Neutrophil (primary cell): ENCODE measurements around the gene PRKCE.

ENCODE experiments used
- H3K27ac ChIP-seq: fragments of 200-600 bp; sonication (generic); 2 replicates; pipeline ENCODE4 v1.5.1; 2016; ENCODE audit warnings: mild to moderate bottlenecking, moderate library complexity
- H3K27me3 ChIP-seq: fragments of 200-600 bp; sonication (generic); 2 replicates; pipeline ENCODE4 v1.6.0; 2016; ENCODE audit warnings: mild to moderate bottlenecking
- H3K36me3 ChIP-seq: fragments of 200-600 bp; sonication (generic); 2 replicates; pipeline ENCODE4 v1.5.1; 2017
- H3K4me1 ChIP-seq, 2 experiments: fragments of 200-600 bp in 1 of 2; sonication (generic) in 1 of 2; 1 replicate in 1 of 2; 2 replicates in 1 of 2; pipeline versions ENCODE4 v1.5.1 to v1.6.1; 2013 to 2016; ENCODE audit warnings: low read depth in 1 of 2, low read length in 1 of 2, mild to moderate bottlenecking in 1 of 2, moderate library complexity in 1 of 2; ENCODE audit not compliant: control insufficient read depth in 1 of 2, insufficient read depth in 1 of 2
- H3K4me3 ChIP-seq, 2 experiments: fragments of 200-600 bp in 1 of 2; sonication (generic) in 1 of 2; 1 replicate in 1 of 2; 2 replicates in 1 of 2; pipeline ENCODE4 v1.5.1; 2013 to 2016; ENCODE audit warnings: low read depth in 1 of 2, low read length in 1 of 2, mild to moderate bottlenecking in 1 of 2, moderate library complexity in 1 of 2
- H3K9me3 ChIP-seq: fragments of 200-600 bp; sonication (generic); 2 replicates; pipeline ENCODE4 v1.5.1; 2016
- TF ChIP-seq, protein P1 (sequence below): fragments of 200-600 bp; sonication (generic); IDR thresholded peaks from 2 replicates; pipeline ENCODE4 v1.5.1; 2016; ENCODE audit warnings: antibody characterized with exemption

Gene PRKCE

DNA sequence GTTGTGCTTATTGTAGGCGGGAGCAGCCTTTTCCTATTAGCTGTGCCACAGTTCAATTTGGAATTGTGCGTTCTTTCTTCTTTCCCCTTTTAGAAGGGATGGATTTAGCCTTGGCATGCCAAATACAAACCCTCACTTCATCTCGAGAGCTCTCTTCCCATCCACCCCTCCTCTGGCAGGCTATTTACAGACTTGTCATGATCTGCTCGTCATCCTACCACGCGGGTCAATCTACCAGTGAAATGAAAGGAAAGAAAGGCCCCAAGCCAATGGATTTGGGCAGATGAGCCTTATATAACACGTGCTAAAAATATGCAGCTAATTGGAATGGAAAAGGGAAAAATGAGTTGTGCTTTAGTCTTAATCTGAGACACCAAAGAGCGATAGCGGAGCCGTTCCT is 277.5 kb downstream of the PRKCE start:
- Histone ChIP-seq H3K27ac (no peak overlapping the region), H3K36me3 (no peaks in the 10 kb centered on the region)
- TF ChIP-seq, protein P1, sequence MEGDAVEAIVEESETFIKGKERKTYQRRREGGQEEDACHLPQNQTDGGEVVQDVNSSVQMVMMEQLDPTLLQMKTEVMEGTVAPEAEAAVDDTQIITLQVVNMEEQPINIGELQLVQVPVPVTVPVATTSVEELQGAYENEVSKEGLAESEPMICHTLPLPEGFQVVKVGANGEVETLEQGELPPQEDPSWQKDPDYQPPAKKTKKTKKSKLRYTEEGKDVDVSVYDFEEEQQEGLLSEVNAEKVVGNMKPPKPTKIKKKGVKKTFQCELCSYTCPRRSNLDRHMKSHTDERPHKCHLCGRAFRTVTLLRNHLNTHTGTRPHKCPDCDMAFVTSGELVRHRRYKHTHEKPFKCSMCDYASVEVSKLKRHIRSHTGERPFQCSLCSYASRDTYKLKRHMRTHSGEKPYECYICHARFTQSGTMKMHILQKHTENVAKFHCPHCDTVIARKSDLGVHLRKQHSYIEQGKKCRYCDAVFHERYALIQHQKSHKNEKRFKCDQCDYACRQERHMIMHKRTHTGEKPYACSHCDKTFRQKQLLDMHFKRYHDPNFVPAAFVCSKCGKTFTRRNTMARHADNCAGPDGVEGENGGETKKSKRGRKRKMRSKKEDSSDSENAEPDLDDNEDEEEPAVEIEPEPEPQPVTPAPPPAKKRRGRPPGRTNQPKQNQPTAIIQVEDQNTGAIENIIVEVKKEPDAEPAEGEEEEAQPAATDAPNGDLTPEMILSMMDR = no peak

DNA sequence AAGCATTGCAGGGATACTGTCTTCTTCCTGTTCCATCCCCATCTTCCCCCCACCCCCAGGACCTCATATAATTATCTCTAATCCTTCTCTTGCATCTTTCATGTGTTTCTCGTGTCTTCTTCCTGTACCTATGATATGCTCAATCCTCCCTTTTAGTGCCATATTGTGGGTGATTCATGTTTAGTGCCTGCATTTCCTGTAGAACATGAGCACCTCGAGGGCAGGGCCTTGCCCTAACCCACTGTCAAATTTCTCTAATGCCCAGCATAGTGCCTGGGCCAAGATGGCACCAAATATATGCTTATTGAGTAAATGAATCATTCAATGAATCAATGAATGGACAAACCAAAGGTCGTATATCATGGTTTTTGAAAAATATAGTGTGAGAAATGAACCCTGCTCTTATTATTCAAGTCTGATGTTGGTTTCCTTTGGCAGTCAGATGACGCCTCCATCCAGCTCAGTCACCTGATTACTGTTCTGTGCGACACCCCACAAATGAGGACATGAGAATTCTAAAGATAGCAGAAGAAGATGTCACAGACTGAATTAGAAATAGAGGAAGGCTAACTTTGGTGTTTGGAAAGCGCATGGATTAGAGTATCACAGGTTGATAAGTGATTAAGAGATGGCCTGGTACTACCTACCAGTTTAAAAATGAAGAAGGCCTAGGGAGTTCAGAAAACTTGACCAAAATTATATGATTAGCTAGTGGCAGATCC is 278.4 kb downstream of the PRKCE start:
- H3K9me3 ChIP-seq = no peaks in the 10 kb centered on the region
- H3K27ac ChIP-seq = no peak overlapping the region
- H3K4me1 ChIP-seq = no peaks in the 10 kb centered on the region
- H3K4me3 ChIP-seq = no peak overlapping the region
- TF ChIP-seq, protein P1 = no peak
- no peaks in the 10 kb centered on the region for H3K27me3 ChIP-seq
- no peaks in the 10 kb centered on the region for H3K36me3 ChIP-seq

More for the DNA sequence above, 277.5 kb downstream of the PRKCE start:
- Histone ChIP-seq H3K27me3 (no peaks in the 10 kb centered on the region), H3K4me3 (no peak overlapping the region), H3K9me3 (no peaks in the 10 kb centered on the region), H3K4me1 (no peaks in the 10 kb centered on the region)

DNA sequence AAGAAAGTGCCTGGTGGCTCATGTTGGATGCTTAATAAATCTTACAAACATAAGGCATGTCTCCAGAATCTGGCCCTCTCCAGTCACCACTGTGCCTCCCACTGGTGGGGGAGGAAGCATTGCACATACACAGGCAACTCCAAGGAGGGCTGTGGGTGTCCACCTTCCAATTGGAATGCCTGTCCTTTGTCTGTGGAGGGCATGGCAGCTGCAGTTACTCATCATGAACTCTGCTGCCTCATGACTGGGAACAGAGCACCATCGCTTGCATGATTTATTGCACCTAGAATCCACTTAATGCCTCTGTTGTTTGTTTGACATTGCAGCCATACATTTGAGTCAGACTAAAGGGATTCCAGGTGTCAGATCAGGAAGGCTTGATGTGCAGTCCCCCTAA is 278.9 kb downstream of the PRKCE start:
- Histone ChIP-seq H3K27ac (no peak overlapping the region), H3K4me3 (no peak overlapping the region)
- TF ChIP-seq, protein P1 = no peak

DNA sequence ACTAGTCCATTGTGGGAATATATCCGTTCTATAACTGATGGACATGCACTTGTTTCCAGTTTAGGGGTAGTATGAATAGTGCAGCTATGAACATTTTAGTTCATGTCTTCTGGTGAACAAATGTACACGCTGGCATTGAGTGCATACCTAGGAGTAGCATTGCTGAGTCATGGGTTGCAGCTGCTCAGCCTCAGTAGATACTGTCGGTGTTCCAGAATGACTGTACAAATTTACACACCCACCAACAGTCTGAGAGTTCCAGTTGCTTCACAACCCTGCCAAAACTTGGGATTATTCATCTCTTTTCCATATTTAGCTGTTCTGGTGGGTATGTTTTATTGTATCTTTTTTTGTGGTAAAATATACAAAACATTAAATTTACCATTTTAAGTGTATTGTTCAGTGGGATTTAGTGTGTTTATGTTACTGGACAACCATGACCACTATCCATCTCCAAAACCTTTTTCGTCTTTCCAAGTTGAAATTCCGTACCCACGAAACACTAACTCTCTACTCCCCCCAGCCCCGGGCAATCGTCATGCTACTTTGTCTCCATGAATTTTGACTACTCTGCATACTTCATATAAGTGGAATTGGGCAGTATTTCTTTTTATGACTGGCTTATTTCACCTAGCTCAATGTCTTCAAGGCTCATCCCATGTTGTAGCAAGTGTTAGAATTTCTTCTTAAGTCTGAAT is 281.0 kb downstream of the PRKCE start:
- no peaks in the 10 kb centered on the region for H3K9me3 ChIP-seq
- H3K4me3 ChIP-seq = no peak overlapping the region
- no peaks in the 10 kb centered on the region for H3K27me3 ChIP-seq
- TF ChIP-seq, protein P1 = no peak
- H3K36me3 ChIP-seq = no peaks in the 10 kb centered on the region
- no peak overlapping the region for H3K27ac ChIP-seq
- H3K4me1 ChIP-seq = no peaks in the 10 kb centered on the region

More for the DNA sequence above, 278.9 kb downstream of the PRKCE start:
- Histone ChIP-seq H3K4me1 (no peaks in the 10 kb centered on the region), H3K36me3 (no peaks in the 10 kb centered on the region), H3K27me3 (no peaks in the 10 kb centered on the region), H3K9me3 (no peaks in the 10 kb centered on the region)

DNA sequence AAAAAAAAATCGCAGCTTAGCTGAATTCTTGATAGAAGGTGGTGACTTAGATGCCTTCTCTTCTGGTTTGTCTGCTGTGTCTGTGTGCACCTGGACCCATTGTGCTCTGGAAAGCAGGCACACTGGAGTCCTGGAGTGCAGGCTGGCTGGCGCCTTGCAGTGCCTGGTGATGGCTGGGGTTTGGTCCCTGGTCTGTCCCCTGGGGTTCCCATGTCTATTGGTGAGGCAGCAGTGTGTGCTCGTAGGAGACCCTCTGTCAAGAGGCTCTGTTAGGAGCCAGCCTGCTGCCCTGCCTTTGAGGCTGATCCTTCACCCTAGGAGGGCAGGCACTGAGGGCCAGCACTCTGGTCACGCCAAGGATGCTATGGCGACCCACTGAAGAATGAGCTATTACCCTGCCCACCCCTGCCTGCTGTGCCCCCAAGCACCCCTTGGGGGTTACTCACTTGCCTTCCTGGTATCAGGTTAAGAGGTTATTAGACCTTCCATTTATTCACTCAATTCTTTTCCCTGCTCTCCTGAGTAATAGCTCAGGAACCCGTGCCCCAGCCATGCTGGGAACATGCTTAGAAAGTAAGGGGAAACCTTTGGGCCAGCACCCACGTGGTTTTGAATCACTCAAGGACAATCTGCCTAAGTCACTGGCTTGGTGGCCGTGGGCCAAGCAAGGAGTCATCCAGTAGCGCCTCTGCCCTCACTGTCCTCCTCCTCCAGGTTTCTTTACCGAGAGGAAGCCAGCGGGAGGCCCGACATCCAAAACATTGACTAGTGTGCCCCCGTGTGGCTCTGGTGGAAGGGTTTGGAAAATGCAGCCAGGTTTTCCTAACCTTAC is 284.5 kb downstream of the PRKCE start:
- no peaks in the 10 kb centered on the region for H3K9me3 ChIP-seq
- no peaks in the 10 kb centered on the region for H3K36me3 ChIP-seq
- no peaks in the 10 kb centered on the region for H3K27me3 ChIP-seq
- TF ChIP-seq, protein P1 = no peak
- H3K27ac ChIP-seq = no peak overlapping the region
- H3K4me3 ChIP-seq = no peak overlapping the region
- no peaks in the 10 kb centered on the region for H3K4me1 ChIP-seq
